ENCODE measurements around the gene NR6A1. TPM values are rescaled to one million over a fixed set of nuclear protein-coding genes. Genes with fewer than 3 reads are reported as not detected.

NR6A1 gene
- total and polyA plus RNA-seq, 2 experiments from 2014 or later = 44.2 to 139 TPM

- Mint-ChIP-seq H3K27ac (no peak overlapping the region), H3K4me3 (no peak overlapping the region), H3K9me3 (no peaks in the 10 kb centered on the region), H3K27me3 (ENCODE audit: insufficient read depth, low read depth, poor library complexity) (no peaks in the 10 kb centered on the region), H3K36me3 (ENCODE audit: low read depth) (peaks cover 29% of the 10 kb centered on the region), H3K4me1 (peaks cover 23% of the 10 kb centered on the region)
- Histone ChIP-seq H3K27ac (ENCODE audit: low read depth) (no peak overlapping the region), H3K4me3 (no peak overlapping the region), H4K20me1 (replicated peaks; ENCODE audit: insufficient read depth) (peaks cover 4% of the 10 kb centered on the region; the same call in 1 of the 2 replicates), H3K4me2 (no peak overlapping the region), H3K4me1 (ENCODE audit: insufficient read depth) (peaks cover 9% of the 10 kb centered on the region), H2AFZ (no peak overlapping the region), H3K27me3 (ENCODE audit: insufficient read depth) (no peaks in the 10 kb centered on the region), H3K9me2 (ENCODE audit: insufficient read depth) (no peaks in the 10 kb centered on the region), H3K36me3 (ENCODE audit: insufficient read depth) (no peaks in the 10 kb centered on the region), H3K79me2 (replicated peaks; ENCODE audit: insufficient read depth) (peaks cover 15% of the 10 kb centered on the region; the same call in 1 of the 2 replicates), H3F3A (replicated peaks; ENCODE audit: low read depth) (no peaks in the 10 kb centered on the region)
- TF ChIP-seq NANOG (IDR thresholded peaks at IDR 0.05; ENCODE audit: borderline replicate concordance) = no peak
- no peak for TF ChIP-seq EZH2phosphoT487 (IDR thresholded peaks at IDR 0.05; ENCODE audit: unreplicated experiment)
- no peak for TF ChIP-seq ZNF331 (CRISPR knock-in tag; IDR thresholded peaks at IDR 0.05; ENCODE audit: low read depth)
- TF ChIP-seq, protein P1, sequence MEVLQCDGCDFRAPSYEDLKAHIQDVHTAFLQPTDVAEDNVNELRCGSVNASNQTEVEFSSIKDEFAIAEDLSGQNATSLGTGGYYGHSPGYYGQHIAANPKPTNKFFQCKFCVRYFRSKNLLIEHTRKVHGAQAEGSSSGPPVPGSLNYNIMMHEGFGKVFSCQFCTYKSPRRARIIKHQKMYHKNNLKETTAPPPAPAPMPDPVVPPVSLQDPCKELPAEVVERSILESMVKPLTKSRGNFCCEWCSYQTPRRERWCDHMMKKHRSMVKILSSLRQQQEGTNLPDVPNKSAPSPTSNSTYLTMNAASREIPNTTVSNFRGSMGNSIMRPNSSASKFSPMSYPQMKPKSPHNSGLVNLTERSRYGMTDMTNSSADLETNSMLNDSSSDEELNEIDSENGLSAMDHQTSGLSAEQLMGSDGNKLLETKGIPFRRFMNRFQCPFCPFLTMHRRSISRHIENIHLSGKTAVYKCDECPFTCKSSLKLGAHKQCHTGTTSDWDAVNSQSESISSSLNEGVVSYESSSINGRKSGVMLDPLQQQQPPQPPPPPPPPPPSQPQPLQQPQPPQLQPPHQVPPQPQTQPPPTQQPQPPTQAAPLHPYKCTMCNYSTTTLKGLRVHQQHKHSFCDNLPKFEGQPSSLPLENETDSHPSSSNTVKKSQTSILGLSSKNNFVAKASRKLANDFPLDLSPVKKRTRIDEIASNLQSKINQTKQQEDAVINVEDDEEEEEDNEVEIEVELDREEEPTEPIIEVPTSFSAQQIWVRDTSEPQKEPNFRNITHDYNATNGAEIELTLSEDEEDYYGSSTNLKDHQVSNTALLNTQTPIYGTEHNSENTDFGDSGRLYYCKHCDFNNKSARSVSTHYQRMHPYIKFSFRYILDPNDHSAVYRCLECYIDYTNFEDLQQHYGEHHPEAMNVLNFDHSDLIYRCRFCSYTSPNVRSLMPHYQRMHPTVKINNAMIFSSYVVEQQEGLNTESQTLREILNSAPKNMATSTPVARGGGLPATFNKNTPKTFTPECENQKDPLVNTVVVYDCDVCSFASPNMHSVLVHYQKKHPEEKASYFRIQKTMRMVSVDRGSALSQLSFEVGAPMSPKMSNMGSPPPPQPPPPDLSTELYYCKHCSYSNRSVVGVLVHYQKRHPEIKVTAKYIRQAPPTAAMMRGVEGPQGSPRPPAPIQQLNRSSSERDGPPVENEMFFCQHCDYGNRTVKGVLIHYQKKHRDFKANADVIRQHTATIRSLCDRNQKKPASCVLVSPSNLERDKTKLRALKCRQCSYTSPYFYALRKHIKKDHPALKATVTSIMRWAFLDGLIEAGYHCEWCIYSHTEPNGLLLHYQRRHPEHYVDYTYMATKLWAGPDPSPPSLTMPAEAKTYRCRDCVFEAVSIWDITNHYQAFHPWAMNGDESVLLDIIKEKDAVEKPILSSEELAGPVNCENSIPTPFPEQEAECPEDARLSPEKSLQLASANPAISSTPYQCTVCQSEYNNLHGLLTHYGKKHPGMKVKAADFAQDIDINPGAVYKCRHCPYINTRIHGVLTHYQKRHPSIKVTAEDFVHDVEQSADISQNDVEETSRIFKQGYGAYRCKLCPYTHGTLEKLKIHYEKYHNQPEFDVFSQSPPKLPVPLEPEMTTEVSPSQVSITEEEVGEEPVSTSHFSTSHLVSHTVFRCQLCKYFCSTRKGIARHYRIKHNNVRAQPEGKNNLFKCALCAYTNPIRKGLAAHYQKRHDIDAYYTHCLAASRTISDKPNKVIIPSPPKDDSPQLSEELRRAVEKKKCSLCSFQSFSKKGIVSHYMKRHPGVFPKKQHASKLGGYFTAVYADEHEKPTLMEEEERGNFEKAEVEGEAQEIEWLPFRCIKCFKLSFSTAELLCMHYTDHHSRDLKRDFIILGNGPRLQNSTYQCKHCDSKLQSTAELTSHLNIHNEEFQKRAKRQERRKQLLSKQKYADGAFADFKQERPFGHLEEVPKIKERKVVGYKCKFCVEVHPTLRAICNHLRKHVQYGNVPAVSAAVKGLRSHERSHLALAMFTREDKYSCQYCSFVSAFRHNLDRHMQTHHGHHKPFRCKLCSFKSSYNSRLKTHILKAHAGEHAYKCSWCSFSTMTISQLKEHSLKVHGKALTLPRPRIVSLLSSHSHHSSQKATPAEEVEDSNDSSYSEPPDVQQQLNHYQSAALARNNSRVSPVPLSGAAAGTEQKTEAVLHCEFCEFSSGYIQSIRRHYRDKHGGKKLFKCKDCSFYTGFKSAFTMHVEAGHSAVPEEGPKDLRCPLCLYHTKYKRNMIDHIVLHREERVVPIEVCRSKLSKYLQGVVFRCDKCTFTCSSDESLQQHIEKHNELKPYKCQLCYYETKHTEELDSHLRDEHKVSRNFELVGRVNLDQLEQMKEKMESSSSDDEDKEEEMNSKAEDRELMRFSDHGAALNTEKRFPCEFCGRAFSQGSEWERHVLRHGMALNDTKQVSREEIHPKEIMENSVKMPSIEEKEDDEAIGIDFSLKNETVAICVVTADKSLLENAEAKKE (CRISPR knock-in tag; IDR thresholded peaks at IDR 0.05) = no peak
- TF ChIP-seq CREB1 (CRISPR knock-in tag; IDR thresholded peaks at IDR 0.05; ENCODE audit: low read depth) = no peak
- TF ChIP-seq, protein P2, sequence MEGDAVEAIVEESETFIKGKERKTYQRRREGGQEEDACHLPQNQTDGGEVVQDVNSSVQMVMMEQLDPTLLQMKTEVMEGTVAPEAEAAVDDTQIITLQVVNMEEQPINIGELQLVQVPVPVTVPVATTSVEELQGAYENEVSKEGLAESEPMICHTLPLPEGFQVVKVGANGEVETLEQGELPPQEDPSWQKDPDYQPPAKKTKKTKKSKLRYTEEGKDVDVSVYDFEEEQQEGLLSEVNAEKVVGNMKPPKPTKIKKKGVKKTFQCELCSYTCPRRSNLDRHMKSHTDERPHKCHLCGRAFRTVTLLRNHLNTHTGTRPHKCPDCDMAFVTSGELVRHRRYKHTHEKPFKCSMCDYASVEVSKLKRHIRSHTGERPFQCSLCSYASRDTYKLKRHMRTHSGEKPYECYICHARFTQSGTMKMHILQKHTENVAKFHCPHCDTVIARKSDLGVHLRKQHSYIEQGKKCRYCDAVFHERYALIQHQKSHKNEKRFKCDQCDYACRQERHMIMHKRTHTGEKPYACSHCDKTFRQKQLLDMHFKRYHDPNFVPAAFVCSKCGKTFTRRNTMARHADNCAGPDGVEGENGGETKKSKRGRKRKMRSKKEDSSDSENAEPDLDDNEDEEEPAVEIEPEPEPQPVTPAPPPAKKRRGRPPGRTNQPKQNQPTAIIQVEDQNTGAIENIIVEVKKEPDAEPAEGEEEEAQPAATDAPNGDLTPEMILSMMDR (conservative IDR thresholded peaks at IDR 0.05; ENCODE audit: low read depth in 2 of 2) = no peak
- ATAC-seq (no peak), DNase-seq (ENCODE audit: low spot score) (no peak)
These were observed 52.2 kb downstream of the NR6A1 start for GRCh38 chr9:124718928-124719327.
